Measurements from ENCODE around the gene TMEM88. TPM values are rescaled to one million over a fixed set of nuclear protein-coding genes. Genes with fewer than 3 reads are reported as not detected.

Gene TMEM88
- total and polyA plus RNA-seq, 2 donors (not counting 3 experiments of a cell fraction or from before 2014, with no cell fraction given) = 53.4 to 165 TPM

DNA sequence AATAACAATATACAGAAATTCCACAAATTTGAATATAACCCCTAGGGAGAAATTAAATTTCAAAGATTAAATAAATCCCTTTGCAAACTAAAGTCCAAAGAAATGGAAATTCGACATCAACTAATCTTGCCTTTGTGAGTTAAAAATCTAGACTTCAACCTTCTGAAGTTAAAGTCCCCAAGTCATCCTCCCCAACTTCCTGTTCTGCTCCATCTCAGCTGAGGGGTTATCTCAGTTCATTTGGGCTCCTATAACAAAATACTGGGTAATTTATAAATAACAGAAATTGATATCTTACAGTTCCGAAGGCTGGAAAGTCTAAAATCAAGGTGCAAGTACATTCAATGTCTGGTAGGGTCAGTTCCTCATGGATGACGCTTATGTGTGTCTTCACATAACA is 43.6 kb upstream of the TMEM88 start:
- no peak overlapping the region for H3K4me3 ChIP-seq (replicated peaks in 1 of 3; ENCODE audit: insufficient read depth in 1 of 3, low read depth in 1 of 3, low read length in 3 of 3)
- H3K4me1 ChIP-seq (ENCODE audit: control insufficient read depth, extremely low read depth, insufficient read depth, low read length) = no peaks in the 10 kb centered on the region
- no peaks in the 10 kb centered on the region for H3K79me2 ChIP-seq (ENCODE audit: control insufficient read depth, insufficient read depth, low read length)
- dilution Hi-C loops (cut with MboI; ENCODE audit: extremely low pct_ligation_motif_present, low sequenced_read_pairs) (no loop called here), intact Hi-C loops (cut with micrococcal nuclease) (no loop called here)
- H4K20me1 ChIP-seq (replicated peaks; ENCODE audit: control insufficient read depth, extremely low read depth, insufficient read depth, low read length) = no peaks in the 10 kb centered on the region
- no peak overlapping the region for H3K9ac ChIP-seq (replicated peaks; ENCODE audit: extremely low read depth, insufficient read depth, low read length)
- H3K9me3 ChIP-seq (replicated peaks; ENCODE audit: control insufficient read depth, insufficient read depth, low read length) = no peaks in the 10 kb centered on the region
- CTCF ChIA-PET = interaction anchor here (1.3 to 2.0 kb wide), 2 partner anchors 10 to 67 kb away, joined by 3 to 4 read pairs; no protein-coding TSS in a partner anchor
- TF ChIP-seq JUN (IDR thresholded peaks at IDR 0.05; ENCODE audit: borderline replicate concordance, insufficient read depth, insufficient read length, low read depth) (no peak), FOS (IDR thresholded peaks at IDR 0.05; ENCODE audit: borderline replicate concordance, insufficient read depth, low read length) (no peak), POLR2AphosphoS5 (IDR thresholded peaks at IDR 0.05; ENCODE audit: insufficient read depth, low read depth, low read length) (no peak), POLR2A (IDR thresholded peaks at IDR 0.05; ENCODE audit: low read depth, low read length) (no peak), MYC (IDR thresholded peaks at IDR 0.05; ENCODE audit: low read depth, low read length) (no peak), GATA2 (IDR thresholded peaks at IDR 0.05; ENCODE audit: insufficient read depth, insufficient read length, low read depth, low read length) (no peak), EZH2 (IDR thresholded peaks at IDR 0.05; ENCODE audit: borderline replicate concordance, low read depth, low read length, severe bottlenecking) (no peak)
- TF ChIP-seq, protein P1, sequence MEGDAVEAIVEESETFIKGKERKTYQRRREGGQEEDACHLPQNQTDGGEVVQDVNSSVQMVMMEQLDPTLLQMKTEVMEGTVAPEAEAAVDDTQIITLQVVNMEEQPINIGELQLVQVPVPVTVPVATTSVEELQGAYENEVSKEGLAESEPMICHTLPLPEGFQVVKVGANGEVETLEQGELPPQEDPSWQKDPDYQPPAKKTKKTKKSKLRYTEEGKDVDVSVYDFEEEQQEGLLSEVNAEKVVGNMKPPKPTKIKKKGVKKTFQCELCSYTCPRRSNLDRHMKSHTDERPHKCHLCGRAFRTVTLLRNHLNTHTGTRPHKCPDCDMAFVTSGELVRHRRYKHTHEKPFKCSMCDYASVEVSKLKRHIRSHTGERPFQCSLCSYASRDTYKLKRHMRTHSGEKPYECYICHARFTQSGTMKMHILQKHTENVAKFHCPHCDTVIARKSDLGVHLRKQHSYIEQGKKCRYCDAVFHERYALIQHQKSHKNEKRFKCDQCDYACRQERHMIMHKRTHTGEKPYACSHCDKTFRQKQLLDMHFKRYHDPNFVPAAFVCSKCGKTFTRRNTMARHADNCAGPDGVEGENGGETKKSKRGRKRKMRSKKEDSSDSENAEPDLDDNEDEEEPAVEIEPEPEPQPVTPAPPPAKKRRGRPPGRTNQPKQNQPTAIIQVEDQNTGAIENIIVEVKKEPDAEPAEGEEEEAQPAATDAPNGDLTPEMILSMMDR (IDR thresholded peaks at IDR 0.05; ENCODE audit: extremely low read depth in 1 of 2, insufficient read depth in 1 of 2, low read depth in 1 of 2, low read length in 2 of 2) = no peak
- TF ChIP-seq, protein P2, sequence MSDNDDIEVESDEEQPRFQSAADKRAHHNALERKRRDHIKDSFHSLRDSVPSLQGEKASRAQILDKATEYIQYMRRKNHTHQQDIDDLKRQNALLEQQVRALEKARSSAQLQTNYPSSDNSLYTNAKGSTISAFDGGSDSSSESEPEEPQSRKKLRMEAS (IDR thresholded peaks at IDR 0.05; ENCODE audit: insufficient read depth, insufficient read length) = no peak
- DNase-seq (ENCODE audit: low read depth, low spot score) (no peak), FAIRE-seq (no peak)
- no peak overlapping the region for H2AFZ ChIP-seq (ENCODE audit: low read depth, low read length)
- no peaks in the 10 kb centered on the region for H3K9me1 ChIP-seq (replicated peaks; ENCODE audit: control insufficient read depth, extremely low read depth, insufficient read depth, low read length)
- no peaks in the 10 kb centered on the region for H3K36me3 ChIP-seq (ENCODE audit: control insufficient read depth in 2 of 2, extremely low read depth in 1 of 2, insufficient read depth in 2 of 2, low read length in 2 of 2)
- POLR2A ChIA-PET = no interaction called here
- H3K27ac ChIP-seq (ENCODE audit: insufficient read depth, low read depth, low read length) = no peak overlapping the region
- BruUV-seq (replicated peaks) = no TSS peak
- no peak overlapping the region for H3K4me2 ChIP-seq (ENCODE audit: insufficient read depth, low read length)
- peaks cover 9% of the 10 kb centered on the region in 2 experiments for H3K27me3 ChIP-seq (ENCODE audit: control insufficient read depth in 2 of 2, insufficient read depth in 2 of 2, low read length in 2 of 2)

All from endothelial cell of umbilical vein (primary cell).